DND-41 (cell line): ENCODE measurements around the gene GLT8D1.

Experiments
- ATAC-seq: fragments of 200-7000 bp; cut with Tn5 transposase; 3 replicates; pipeline ENCODE4 v1.9.1; 2021; ENCODE audit warnings: low read depth; ENCODE audit not compliant: insufficient read depth
- DNase-seq: peaks from one replicate; pipeline ENCODE4 v3.0.0-alpha.2; 2020
- H2AFZ ChIP-seq: 2 replicates; pipeline ENCODE4 v1.6.0; 2012; ENCODE audit warnings: low read depth, low read length
- H3K27ac ChIP-seq: 2 replicates; pipeline ENCODE4 v1.5.1; 2012; ENCODE audit warnings: low read length, inconsistent platforms
- H3K27me3 ChIP-seq: fragments of 200-600 bp; sonication (generic); 2 replicates; pipeline ENCODE4 v1.6.0; 2012; ENCODE audit warnings: low read length, mild to moderate bottlenecking, inconsistent platforms; ENCODE audit not compliant: insufficient read depth, poor library complexity
- H3K36me3 ChIP-seq: 2 replicates; pipeline ENCODE4 v1.5.1; 2012; ENCODE audit warnings: low read length, inconsistent platforms; ENCODE audit not compliant: insufficient read depth
- H3K4me1 ChIP-seq: 2 replicates; pipeline ENCODE4 v1.5.1; 2012; ENCODE audit warnings: mild to moderate bottlenecking, low read length; ENCODE audit not compliant: insufficient read depth
- H3K4me2 ChIP-seq: 2 replicates; pipeline ENCODE4 v1.6.0; 2012; ENCODE audit warnings: mild to moderate bottlenecking, moderate library complexity, low read length, inconsistent platforms; ENCODE audit not compliant: insufficient read depth
- H3K4me3 ChIP-seq, 2 experiments: fragments of 200-600 bp in 1 of 2; shearing (Covaris generic) in 1 of 2; 2 replicates each; pipeline ENCODE4 v1.5.1; 2012 to 2016; ENCODE audit warnings: inconsistent platforms in 2 of 2, low read length in 2 of 2, mild to moderate bottlenecking in 2 of 2, low read depth in 1 of 2, moderate library complexity in 1 of 2
- H3K79me2 ChIP-seq: 2 replicates; pipeline ENCODE4 v1.6.0; 2012; ENCODE audit warnings: low read length, inconsistent platforms; ENCODE audit not compliant: insufficient read depth
- H3K9ac ChIP-seq: 2 replicates; pipeline ENCODE4 v1.6.0; 2012; ENCODE audit warnings: low read depth, mild to moderate bottlenecking, inconsistent platforms, low read length, moderate library complexity
- H3K9me3 ChIP-seq: 2 replicates; pipeline ENCODE4 v1.5.1; 2012; ENCODE audit warnings: low read length, moderate library complexity, mild to moderate bottlenecking, inconsistent platforms; ENCODE audit not compliant: insufficient read depth, severe bottlenecking
- H4K20me1 ChIP-seq: 2 replicates; pipeline ENCODE4 v1.6.0; 2012; ENCODE audit warnings: low read length; ENCODE audit not compliant: insufficient read depth
- CTCF ChIP-seq: IDR thresholded peaks from 2 replicates; pipeline ENCODE4 v1.5.1; 2012; ENCODE audit warnings: borderline replicate concordance, low read length, moderate library complexity, mild to moderate bottlenecking; ENCODE audit not compliant: poor library complexity, severe bottlenecking; ENCODE audit errors: extremely low read depth
- EZH2 ChIP-seq: IDR thresholded peaks from 3 replicates; pipeline ENCODE4 v1.6.1; 2012; ENCODE audit warnings: borderline replicate concordance, low read depth, mild to moderate bottlenecking, moderate library complexity, low read length, inconsistent platforms; ENCODE audit not compliant: severe bottlenecking

The GLT8D1 gene

GRCh38 chr3:52704611-52705437 is 767 bp downstream of the GLT8D1 start:
- Histone ChIP-seq H3K36me3 (peaks cover 24% of the 10 kb centered on the region), H3K9me3 (no peaks in the 10 kb centered on the region), H3K79me2 (peaks cover 56% of the 10 kb centered on the region)

GRCh38 chr3:52703341-52703740 is 2.2 kb downstream of the GLT8D1 start:
- H3K4me3 ChIP-seq: no peak overlapping the region
- H3K79me2 ChIP-seq: peaks cover 56% of the 10 kb centered on the region

More at GRCh38 chr3:52704611-52705437, 767 bp downstream of the GLT8D1 start:
- Histone ChIP-seq H3K4me3 (peak overlapping the region; percentile 58 to 81), H3K27me3 (no peaks in the 10 kb centered on the region), H2AFZ (peak overlapping the region; percentile 97), H3K4me1 (peaks cover 35% of the 10 kb centered on the region), H4K20me1 (0 out of 2 replicates have a peak, but pooled peaks cover 6% of the 10 kb centered on the region), H3K27ac (peak overlapping the region; percentile 80), H3K4me2 (peak overlapping the region; percentile 99), H3K9ac (peak overlapping the region; percentile 69)
- DNase-seq (peak; percentile 24), ATAC-seq (peak; percentile 4; the same call in 2 of the 3 replicates)
- TF ChIP-seq EZH2: no peak
- no peak for TF ChIP-seq CTCF

GRCh38 chr3:52697632-52697965 is 8.0 kb downstream of the GLT8D1 start:
- Histone ChIP-seq H3K9me3 (no peaks in the 10 kb centered on the region), H3K4me2 (no peak overlapping the region), H3K79me2 (peaks cover 7% of the 10 kb centered on the region; the same call in 1 of the 2 replicates), H3K27ac (no peak overlapping the region), H3K36me3 (peaks cover 59% of the 10 kb centered on the region), H4K20me1 (peaks cover 16% of the 10 kb centered on the region; the same call in 1 of the 2 replicates), H2AFZ (no peak overlapping the region), H3K27me3 (no peaks in the 10 kb centered on the region), H3K4me3 (no peak overlapping the region), H3K9ac (no peak overlapping the region), H3K4me1 (no peaks in the 10 kb centered on the region)
- TF ChIP-seq EZH2 (no peak), CTCF (no peak)
- DNase-seq: no peak
- ATAC-seq: 0 out of 3 replicates have a peak, but pooled peaks have one; percentile 13

More at GRCh38 chr3:52703341-52703740, 2.2 kb downstream of the GLT8D1 start:
- no peak overlapping the region for H3K9ac ChIP-seq
- H2AFZ ChIP-seq: no peak overlapping the region
- no peaks in the 10 kb centered on the region for H3K9me3 ChIP-seq
- no peak for ATAC-seq
- H4K20me1 ChIP-seq: 0 out of 2 replicates have a peak, but pooled peaks cover 6% of the 10 kb centered on the region
- H3K4me1 ChIP-seq: peaks cover 35% of the 10 kb centered on the region
- H3K27me3 ChIP-seq: no peaks in the 10 kb centered on the region
- H3K27ac ChIP-seq: no peak overlapping the region
- no peak for TF ChIP-seq EZH2
- TF ChIP-seq CTCF: no peak
- DNase-seq: no peak
- peak overlapping the region; percentile 99; the same call in 1 of the 2 replicates for H3K4me2 ChIP-seq
- H3K36me3 ChIP-seq: peaks cover 15% of the 10 kb centered on the region
